HL-60/S4 (cell line): Measurements from ENCODE around the gene SLC38A2.

Source experiments
- in situ Hi-C: fragments of 300-500 bp; cut with MboI; formaldehyde crosslinking; loops from 2 replicates; pipeline ENCODE4 v1.14.3; 2022; ENCODE audit warnings: low sequenced_read_pairs

The SLC38A2 gene

DNA sequence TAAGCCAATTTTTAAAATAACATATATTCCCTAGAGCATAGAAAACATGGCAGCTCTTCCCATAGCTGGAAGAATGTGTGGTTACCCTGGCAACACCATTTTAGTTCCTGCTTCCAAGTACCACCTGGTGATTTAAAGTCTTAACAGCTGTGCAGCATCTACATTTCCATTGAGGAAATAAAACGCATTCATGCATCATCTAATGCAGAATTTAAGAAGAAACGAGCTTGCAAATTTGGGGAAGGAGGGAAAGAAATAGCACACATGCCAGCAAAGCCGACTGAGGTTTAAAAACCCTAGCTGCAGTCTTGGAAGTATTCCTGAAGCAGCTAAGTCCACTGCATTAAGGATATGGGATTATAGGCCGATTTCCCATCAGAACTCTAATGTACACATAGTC is 22.8 kb upstream of the SLC38A2 start:
- in situ Hi-C loops = no loop called here

DNA sequence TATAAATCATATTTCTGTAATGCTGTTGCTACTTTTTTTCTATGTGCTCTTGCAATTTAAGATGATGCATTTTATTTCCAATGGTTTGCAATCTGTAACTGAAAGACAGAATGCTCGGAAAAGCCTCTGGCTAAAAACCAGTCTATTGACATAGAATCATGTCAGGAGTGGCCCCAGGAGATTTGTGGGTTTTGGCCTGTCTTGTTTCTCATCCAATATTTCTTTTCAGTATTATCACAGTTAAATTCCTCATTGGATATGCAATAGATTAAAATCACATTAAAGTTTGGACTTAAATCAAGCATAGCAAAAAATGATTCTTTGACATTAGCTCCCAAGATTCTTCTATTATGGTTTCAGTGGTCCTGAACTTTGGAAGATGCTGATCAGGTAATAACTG is 19.1 kb upstream of the SLC38A2 start:
- in situ Hi-C loops = no loop called here

DNA sequence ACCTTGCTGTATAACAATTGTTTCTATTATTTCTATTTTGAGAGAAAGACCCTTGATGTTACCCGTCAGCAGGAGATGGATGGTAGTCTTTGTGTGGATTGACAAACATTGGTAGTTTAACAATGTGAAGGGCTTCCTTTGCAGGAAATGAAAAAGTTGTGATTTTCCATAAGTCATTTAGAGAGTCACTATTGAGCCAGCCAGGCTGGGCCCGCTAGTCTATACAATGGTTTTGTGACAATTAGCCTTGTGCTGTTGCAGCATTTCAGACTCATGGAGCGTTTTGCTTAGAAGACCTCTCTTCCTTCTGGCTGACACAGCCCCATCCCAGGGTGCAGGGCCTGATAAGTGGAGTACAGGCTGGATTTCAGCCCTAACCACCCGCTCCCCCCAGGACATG is 18.3 kb upstream of the SLC38A2 start:
- in situ Hi-C loops = no loop called here

DNA sequence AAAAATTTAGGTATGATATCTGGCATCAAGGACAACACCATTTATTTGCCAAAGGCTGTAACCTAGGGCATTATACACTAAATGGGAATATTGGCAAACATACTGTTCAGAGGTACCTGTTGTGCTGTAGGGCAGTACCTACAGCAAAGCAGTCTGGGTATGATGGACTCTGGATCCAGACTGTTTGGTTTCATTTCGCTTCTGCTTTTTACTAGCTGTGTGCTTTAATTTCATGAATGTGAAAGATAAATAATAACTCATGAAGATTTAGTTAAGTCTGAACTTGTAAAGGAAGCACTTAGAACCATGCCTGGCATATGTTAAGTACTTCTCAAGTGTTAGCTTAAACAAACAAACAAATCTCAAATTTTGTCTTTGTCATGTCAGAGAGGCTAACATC is 17.7 kb upstream of the SLC38A2 start:
- in situ Hi-C loops = no loop called here

DNA sequence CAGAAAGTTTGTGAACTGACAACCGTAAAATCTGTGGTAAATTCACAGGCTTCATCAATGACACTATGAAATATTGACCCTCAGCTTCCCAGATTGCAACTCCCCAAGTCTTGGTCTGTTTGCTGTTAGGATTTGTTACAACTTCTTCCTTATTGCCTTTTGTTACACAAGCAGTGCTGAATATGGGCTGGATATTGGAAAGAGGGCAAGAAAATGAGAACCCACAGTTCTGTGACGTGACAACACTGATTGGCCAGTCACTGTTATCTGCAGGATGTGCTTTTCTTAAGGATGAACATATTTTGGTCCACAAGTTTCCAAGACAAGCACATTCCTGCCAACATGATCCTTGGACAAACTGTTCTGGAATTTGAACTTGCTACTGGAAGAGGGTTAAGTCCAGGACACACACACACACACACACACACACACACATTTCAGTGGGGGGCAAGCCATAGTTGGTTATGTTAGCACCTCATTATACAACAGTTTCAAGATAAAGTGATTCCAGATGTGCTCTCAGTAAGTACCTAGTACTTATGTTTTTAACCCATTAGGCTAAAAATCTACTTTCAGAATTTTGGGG is 16.6 kb upstream of the SLC38A2 start:
- in situ Hi-C loops = no loop called here

DNA sequence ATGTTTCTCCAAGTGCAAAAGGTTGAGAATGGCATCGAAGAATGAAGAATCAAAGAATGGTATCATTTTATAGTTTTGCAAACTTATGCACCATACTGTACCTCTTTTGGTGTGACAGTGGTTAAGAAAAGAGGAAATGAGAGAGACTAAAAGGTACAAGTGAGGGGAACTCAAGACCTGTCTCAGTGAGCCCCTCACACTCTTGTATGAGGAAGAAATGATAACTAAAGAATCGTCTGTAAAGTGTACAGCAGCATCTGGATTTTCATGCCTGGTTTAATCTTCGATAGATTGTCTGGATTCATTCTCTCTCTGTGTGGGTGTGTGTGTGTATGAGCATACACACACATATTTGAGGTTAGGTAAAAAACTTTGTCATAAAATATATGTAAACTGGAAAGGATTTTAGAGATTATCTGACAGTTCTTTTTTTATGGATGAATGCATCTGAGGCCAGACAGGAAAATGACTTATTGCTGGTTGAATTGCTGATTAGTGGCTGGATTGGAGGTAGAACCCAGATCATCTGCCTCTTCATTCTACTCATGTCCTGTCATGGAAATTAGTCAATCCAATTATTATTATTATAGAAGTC is 16.0 kb upstream of the SLC38A2 start:
- in situ Hi-C loops = no loop called here

DNA sequence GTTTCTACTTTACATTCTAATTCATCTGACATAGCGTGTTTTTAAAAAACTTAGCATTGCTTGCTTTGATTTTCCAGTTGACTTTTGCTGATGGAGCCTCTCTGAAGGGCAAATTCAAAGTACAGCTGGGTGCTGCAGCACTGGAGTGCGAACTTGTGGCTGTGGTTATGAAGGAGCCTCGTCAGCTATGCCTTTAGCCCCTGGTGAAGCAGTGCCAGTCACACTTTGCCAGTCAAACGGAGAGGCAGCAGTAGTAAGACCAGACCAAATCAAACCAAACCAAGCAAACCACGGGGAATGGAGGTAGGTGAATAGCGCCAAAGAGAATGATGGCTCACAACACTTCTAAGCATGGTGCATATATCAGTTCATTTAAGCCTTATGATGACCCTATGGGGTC is 15.1 kb upstream of the SLC38A2 start:
- in situ Hi-C loops = no loop called here

DNA sequence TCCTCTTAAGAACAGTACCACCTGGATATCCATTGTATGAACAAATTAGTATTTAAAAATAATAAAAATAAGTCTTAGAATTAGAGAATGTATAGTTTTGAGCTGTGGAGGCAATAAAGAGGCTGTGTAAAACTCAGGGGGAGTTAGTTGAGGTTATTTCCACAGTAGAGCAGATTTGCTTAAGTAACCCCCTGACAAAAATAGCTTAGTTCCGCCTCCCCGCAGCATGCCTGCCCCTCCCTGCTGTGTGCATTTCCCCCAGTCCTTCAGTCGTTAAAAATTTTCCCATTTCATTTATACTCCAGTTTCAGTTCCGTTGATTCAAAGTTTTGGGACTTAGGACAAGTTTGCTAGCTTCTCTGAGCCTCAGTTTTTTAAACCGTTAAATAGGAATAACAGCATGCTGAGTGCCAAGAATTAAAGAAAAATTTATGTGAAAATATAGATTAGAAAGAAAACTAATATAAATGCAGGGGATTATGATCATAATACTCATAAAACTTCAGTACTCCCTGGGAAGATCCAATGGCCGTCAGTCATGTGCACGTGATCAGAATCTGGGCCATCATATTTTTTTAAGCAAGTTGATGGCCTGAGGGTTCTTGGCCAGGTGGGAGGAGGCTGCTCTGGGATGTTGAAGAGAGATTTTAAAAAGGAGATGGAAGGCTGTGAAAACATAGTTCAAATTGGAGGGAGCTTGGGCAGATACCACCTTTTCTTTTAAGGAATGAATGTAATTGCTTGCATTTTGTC is 14.5 kb upstream of the SLC38A2 start:
- in situ Hi-C loops = no loop called here

DNA sequence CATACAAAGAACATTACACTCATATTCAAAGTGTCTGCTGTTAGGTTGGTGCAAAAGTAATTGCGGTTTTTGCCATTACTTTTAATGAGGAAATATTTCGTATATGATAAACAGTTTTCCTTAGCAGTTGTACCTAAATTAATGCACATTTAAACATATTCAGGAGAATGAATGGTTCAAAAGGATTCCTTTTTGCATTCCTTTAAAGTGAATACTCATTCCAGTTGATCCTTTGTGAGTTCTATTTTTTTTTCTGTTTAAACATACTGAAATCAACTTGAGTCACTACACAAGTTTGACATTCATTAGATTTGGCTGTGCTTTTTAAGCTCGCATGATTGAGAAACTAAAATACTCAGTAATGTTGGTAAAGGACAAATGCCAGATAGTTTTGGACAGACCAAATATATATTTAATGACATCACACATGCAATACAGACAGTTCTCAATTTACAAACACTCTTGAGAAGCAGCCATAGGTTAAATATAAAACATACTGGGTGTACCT is 13.8 kb upstream of the SLC38A2 start:
- in situ Hi-C loops = no loop called here

DNA sequence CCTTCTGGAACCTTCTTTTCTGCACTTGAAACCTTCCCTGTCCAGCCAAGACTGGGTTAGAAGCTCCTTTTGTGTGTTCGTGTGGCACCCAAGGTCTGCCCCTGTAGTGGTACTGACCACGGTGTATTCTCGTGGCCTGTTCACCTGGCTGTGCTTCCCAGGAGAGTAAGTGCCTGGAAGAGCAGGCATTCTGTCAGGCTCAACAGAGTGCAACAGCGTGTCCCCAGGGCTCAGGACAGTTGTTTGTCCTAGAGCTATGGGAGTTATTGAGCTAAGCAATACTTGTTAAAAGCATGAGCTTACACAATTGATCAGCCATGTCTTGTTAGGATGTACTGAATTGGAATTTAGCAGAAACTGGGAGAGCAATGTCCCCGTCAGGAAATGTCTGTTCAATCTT is 12.9 kb upstream of the SLC38A2 start:
- in situ Hi-C loops = no loop called here

DNA sequence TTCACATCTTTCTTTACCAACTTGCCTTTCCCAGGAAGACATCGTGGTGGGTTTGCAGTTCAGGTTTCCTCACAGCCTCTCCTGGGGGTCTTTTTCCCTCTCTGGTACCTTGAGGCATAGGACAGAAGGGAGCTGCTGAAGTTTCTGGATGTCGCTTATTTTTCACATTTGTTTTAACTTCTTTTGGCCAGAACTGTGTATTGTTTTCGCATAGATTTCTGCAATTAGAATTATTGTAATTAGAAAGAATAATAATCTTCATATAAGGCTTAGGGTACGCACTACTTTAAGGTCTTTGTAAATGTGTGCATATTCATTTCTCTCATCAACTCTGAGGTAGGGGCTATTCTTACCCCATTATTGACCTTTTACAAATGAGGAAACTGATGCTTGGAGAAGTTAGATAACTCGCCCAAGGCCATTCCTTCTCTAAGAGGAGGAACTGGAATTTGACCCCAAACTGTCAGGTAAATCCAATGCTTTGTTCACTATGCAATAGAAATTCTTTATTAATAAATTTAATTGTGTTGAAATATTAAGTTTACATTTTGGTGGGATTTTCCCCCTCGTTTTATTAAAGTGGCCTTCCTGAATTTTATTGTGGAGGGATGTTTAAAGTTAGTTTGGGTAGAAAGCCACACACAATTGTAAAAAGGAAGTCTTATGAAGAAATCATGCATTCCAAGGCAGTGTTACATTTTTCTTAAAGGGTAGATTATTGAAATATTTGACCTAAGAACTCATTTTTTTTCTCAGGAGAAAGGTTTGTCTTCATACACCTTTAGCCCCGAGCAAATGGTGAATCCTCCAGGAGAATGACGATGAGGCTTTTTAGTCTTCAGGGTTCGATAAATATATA is 12.1 kb upstream of the SLC38A2 start:
- in situ Hi-C loops = no loop called here

DNA sequence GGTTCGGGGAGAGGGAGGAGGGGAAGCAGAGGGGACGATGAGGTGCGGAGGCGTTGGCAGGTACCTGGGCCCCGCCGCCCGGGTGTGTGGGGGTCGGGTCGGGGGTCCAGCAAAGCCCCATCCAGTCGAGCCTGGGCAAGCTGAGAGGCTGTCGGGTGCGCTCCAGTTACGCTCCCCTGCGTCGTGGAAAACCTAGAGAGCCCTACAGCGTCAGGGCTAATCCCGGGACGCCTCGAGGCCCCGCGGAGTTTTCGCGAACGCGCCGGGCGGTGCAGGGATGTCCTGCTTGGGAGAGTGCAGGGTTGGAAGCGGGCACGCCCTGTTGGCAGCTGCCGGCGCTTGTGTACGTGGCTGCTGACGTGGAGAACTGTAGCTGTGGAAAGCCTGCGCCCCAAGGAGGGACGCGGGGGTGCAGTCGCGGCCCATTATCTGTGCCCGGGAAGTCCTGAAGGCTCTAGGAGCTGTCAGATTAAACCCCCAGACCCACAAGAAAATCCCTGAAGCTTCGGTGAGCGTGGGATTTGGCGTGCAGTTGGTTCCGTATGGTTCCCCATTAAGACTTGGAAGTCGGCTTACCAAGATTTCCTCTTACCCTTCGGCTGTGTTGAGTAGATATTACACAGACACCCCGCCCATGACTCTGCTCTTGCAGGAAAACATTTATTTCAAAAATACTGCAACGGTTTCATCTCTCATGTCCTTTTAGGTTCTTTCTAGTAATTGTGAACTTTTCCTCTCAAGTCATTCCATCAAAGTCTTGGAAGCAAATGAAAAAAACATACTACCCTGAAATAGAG is 11.3 kb upstream of the SLC38A2 start:
- in situ Hi-C loops = no loop called here

DNA sequence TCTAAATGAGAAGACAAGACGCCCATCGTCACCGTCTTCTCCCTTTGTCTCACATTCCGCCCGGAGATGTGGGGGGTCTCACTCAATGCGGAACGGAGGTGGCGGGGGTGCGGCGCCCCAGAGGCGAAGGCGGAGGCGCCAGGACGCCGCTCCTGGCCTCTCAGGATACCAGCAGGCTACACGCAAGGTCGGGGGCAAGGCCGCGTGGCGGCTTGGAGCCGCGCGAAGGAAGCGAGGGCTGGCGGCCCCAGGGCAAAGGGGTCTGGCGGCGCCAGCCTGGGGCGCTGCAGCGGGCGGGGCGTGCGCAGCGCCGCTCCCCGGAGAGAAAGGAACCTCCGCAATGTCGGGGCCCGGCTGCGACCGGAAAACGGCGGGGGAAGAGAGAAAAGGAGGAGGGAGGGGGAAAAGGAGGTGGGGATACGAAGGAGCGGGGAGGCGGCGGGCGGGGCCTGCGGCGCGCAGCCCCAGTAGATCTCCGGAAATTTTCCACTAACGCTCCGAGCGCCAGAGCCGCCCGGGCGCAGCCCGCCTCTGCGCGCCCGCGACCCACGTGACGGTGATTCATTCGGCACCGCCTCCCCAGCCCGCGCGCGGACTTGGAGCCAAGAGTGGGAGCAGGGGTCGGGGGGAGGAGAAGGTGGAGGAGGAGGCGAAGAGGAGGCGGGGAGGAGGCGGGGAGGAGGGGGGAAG is 10.5 kb upstream of the SLC38A2 start:
- in situ Hi-C loops = no loop called here

DNA sequence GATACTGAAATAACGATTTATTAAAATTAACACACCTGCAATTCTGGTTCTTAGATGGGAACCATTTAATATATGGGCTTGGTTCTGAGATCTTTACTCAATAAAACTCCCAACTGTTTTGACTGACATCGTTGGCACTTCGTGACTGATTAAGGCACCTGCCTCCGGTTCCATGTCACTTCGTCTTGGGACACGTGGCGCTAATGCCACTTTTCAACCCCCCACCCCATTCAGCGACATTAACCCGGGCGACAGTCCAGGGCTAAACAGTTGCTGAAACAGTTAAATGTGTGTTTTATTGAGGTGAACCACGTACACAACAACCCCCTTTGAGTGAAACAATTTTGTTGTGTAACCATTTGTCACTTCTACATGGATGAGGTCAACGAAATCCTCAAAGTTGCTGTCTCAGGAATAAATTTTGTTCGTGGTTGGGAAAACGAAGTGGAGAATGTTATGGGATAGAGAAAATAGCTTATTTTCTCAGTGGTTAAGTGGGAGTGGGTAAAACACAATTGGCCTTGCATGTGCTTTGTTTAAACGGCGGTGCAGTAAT is 9.9 kb upstream of the SLC38A2 start:
- in situ Hi-C loops = no loop called here

DNA sequence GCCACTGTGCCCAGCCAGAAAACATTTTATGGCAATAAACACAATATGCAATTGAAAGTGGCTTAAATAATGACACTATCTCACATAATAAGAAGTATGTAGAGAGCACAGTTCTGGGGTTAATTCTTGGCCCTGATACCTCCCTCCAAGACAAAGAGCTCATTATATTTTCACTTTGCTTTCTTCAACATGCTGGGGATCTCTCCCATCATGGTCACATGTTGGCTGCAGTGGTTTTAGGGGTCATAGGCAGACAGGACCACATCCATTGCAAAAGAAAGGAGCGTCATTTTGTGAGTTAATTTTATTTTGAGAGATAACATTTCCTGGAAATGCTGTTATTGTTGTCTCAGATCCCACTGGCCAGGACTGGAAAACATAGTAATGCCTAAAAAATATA is 8.3 kb upstream of the SLC38A2 start:
- in situ Hi-C loops = no loop called here

DNA sequence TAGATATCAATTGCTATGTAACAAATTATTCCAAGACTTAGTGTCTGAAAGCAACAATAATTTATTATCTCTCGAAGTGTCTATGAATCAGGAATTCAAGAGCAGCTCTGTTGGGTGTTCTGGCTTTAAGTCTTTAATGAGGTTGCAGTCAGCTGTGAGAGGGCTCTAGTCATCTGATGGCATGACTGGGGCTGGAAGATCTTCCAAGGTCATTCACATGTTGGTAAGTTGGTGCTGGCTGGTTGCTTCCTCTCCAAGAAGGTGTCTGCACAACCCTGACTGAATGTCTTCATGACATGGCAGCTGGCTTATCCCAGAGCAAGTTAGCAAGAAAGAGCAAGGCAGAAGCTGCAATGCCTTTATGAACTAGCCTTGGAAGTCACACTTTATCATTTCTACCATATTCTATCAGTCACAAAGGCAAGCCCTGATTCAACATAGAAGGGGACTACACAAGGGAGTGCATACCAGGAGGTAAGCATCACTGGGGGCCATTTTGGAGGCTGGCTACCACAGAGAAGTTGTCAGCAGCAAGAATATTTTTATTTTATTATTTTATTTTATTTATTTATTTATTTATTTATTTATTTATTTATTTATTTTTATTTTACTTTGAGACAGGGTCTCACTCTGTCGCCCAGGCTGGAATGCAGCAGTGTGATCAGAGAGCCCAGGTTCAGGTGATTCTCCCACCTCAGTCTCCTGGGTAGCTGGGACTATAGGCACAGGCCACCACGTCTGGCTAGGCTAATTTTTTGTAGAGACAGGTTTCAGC is 7.6 kb upstream of the SLC38A2 start:
- in situ Hi-C loops = no loop called here

DNA sequence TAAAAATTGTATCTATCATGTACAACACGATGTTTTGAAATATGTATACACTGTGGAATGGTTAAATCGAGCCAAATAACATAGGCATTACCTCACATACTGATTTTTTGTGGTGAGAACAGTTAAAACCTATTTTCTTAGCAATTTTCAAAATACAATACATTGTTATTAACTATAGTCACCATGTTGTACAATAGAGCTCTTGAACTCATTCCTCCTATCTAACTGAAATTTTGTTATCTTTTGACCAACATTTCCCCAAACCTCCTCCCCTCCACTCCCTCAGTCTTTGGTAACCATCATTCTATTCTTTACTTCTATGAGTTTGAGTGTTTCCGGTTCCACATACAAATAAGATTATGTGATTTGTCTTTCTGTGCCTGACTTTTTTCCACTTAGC is 6.8 kb upstream of the SLC38A2 start:
- in situ Hi-C loops = loop anchor here (10.0 kb wide), 1 partner anchor 285 kb away; no protein-coding TSS in a partner anchor

DNA sequence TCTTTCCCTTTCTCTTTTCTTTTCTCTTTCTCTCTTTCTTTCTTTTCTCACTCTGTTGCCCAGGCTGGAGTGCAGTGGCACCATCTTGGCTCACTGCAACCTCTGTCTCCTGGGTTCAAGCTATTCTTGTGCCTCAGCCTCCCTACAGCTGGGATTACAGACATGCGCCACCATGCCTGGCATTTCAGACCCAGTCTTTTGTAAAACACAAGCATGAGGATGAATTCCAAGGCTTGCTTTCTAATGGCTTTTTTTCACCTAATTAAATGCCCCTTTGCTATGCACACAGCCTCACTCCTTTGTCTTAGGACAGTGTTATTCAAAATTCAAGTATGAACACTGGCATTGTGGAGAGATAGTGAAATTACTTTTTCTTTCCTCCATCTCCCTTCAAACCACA is 6.0 kb upstream of the SLC38A2 start:
- in situ Hi-C loops = loop anchor here (10.0 kb wide), 1 partner anchor 286 kb away; no protein-coding TSS in a partner anchor

DNA sequence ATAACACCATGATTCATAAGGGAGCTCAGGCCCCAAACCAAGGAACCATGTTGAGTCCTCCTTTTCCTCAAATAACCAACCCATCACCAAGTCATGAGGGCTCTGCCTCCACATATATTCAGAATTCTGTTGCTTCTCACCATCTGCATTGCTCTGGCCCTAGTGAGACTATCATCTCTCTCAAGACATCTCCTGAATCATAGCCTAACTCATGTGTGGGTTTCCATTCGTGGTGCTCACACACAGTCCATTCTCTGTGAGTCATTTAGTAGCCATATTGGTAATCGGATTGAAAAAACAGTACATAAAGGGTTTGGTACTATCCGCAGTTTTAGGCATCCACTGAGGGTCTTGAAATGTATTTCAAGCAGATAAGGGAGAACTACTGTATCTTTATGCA is 5.1 kb upstream of the SLC38A2 start:
- in situ Hi-C loops = loop anchor here (10.0 kb wide), 1 partner anchor 287 kb away; no protein-coding TSS in a partner anchor
